Astrocyte of the cerebellum (primary cell): ENCODE measurements around the gene OPN3.
A peak's percentile ranks its signal among the peaks of the same experiment; 100 is the strongest.

Experiments
- DNase-seq: peaks from one replicate; pipeline ENCODE4 v3.0.0-alpha.2; 2011; ENCODE audit warnings: low read depth
- H3K4me3 ChIP-seq: 2 replicates; pipeline ENCODE4 v1.5.1; 2011; ENCODE audit warnings: mild to moderate bottlenecking, low read depth, low read length, moderate library complexity
- in situ Hi-C: cut with HindIII; loops from 2 replicates; pipeline ENCODE4 v1.10.0; 2017; ENCODE audit warnings: low sequenced_read_pairs
- TF ChIP-seq, protein P1 (sequence below): IDR thresholded peaks from 2 replicates; pipeline ENCODE4 v1.5.1; 2012; ENCODE audit warnings: low read length, low read depth, moderate library complexity, mild to moderate bottlenecking; ENCODE audit errors: missing control alignments

OPN3 gene

DNA sequence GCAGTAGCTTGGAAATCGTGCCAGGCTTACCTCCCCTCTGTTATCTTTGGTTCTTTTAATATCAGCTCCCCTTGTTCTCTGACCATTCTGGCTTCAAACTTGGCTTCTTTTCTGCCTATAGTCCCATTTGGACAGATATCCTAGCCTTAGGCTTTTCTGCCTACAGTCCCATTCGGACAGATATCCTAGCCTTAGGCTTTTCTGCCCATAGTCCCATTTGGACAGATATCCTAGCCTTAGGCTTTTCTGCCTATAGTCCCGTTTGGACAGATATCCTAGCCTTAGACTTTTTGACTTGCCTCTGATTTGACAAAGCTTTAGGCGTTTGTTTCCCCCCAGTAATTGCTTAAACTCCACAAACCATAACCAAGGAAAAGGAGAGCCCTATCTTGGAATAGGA is 25.6 kb downstream of the OPN3 start:
- DNase-seq: no peak
- in situ Hi-C loops: loop anchor here (10.0 kb wide), 1 partner anchor 230 kb away; the partner anchor contains the start of gene EXO1
- no peak overlapping the region for H3K4me3 ChIP-seq
- TF ChIP-seq, protein P1, sequence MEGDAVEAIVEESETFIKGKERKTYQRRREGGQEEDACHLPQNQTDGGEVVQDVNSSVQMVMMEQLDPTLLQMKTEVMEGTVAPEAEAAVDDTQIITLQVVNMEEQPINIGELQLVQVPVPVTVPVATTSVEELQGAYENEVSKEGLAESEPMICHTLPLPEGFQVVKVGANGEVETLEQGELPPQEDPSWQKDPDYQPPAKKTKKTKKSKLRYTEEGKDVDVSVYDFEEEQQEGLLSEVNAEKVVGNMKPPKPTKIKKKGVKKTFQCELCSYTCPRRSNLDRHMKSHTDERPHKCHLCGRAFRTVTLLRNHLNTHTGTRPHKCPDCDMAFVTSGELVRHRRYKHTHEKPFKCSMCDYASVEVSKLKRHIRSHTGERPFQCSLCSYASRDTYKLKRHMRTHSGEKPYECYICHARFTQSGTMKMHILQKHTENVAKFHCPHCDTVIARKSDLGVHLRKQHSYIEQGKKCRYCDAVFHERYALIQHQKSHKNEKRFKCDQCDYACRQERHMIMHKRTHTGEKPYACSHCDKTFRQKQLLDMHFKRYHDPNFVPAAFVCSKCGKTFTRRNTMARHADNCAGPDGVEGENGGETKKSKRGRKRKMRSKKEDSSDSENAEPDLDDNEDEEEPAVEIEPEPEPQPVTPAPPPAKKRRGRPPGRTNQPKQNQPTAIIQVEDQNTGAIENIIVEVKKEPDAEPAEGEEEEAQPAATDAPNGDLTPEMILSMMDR: no peak

DNA sequence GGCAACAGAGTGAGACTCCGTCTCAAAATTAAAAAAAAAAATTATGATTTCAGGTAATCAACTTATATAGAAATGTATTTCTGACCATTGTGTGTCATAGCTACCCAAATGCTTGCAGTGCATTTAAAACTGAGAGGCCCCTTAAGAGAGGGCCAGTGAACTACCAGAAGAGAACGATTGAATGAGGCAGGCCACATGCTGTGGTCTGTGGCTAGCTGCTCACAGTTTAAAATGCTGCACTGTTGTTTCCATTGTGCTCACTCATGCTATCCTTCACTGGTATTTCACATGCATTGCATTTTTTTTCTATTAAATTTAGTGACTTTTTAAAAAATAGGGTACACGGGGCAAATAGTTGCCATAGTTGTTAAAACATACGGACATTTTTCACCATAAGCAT is 26.0 kb downstream of the OPN3 start:
- H3K4me3 ChIP-seq: no peak overlapping the region
- TF ChIP-seq, protein P1: no peak
- peak; percentile 43 for DNase-seq
- in situ Hi-C loops: loop anchor here (10.0 kb wide), 1 partner anchor 231 kb away; the partner anchor contains the start of gene EXO1

DNA sequence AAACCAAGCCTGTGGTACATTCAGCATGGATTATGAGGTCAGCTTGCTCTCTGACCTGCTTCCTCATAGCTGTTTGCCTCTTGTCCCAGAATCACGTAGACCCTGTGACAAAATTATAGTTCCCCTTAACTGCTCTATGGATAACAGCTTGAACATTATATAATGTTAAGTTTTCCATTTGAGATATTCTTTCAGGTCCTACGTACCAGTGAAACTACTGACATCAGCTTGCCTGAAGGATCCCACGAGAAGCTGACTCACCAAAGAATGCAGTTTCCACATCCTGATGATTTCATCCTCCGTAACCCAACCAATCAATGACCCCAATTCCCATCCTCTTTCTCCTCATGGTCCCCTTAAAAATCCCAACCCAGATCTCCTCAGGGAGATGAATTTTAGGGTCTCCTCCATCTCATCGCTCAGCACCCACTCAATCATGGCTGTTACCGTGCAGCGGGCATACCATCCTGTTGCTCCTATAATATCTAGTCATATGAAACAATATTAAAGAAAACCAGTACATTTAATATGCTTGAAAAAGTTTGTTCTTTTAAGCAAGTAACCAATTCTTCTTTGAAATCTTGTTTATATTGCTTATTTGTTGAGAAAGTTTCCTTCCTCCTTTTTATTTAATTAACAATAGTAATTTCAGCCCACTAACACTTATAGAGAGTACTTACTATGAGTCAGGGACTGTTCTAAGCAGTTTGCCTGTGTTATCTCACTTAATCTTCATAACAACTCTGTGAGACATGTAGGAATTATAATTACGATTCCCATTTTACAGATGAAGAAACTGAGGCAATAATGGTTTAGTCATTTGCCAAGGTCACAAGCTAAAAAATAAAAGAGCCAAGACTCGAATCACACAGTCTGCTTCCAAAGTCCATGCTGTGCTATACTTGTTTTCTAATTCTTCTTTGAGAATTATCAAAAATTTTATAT is 27.4 kb downstream of the OPN3 start:
- H3K4me3 ChIP-seq: no peak overlapping the region
- DNase-seq: peak; percentile 72
- in situ Hi-C loops: loop anchor here (10.0 kb wide), 1 partner anchor 232 kb away; the partner anchor contains the start of gene EXO1

DNA sequence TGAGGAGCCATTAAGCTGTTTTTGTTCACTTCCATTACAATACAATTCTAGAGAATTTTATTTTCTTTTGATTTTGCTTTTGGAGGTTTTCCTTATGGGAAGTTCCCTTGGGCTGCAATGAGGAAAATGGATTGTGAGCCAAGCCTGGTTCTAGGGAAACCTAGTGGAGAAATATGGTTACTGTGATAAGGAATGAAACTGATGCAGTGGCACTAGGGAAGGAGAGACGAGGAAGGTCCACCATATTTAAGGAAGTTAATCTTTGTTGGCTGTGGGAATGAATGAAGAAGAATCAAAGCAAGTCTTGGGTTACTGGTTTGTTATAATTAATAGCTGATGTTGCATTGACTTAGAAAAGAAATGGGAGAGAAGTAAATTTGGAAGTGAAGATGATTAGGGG is 28.4 kb downstream of the OPN3 start:
- no peak overlapping the region for H3K4me3 ChIP-seq
- no peak for DNase-seq
- TF ChIP-seq, protein P1: no peak
- in situ Hi-C loops: loop anchor here (10.0 kb wide), 1 partner anchor 233 kb away; the partner anchor contains the start of gene EXO1

More for the DNA sequence above, 27.4 kb downstream of the OPN3 start:
- TF ChIP-seq, protein P1: no peak

DNA sequence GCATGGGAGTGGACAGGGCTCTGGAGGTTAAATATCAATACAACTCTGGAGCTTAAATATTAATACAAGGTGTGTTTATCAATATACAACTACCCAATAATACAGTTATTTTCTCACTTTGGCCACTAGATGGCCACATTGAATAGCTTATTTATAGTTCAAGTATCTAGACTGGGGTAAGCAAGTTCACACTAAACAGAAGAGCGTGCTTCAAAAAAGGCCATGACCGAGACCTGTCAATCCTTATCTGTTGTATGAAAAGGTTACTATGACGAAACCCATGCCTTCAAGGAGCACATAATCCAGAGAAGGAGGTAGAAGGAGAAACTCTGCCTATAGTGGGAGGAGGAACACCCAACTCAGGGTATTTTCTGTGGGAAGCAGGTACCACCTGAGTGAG is 29.1 kb downstream of the OPN3 start:
- peak; percentile 56 for DNase-seq
- in situ Hi-C loops: loop anchor here (10.0 kb wide), 1 partner anchor 234 kb away; the partner anchor contains the start of gene EXO1
- TF ChIP-seq, protein P1: peak; percentile 41
- no peak overlapping the region for H3K4me3 ChIP-seq

DNA sequence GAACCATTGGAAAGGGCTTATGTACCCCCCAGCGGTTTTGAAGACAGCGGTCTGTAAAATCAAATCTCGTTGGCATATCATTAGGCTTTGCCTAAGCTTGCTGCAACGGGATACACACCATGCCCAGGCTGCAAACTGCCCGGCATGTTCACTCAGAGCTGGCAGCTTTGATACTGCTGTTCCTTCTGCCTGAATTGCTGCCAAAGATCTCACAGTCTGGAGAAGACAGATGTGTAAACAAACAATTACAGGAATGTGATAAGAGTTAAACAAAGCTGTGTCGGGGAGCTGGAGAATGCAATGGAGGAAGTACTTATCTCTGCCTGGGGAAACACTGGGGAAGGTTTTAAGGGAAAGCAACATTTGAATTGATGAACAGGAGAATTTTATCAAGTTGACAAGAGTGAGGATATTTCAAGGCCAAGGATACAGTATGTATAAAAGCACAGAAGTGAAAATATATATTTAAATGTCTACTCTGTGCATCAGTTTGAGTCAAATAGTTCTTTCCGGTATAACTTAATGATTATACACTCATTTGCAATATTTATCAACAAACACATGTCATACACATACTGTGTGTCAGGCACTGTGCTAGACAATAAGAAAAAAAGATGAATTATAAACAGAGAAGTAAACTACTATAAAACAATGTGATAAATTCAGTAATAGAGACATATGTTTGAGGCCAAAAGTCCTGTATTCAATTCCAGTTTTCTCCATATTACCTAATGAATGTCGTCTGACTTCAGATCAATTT is 29.9 kb downstream of the OPN3 start:
- no peak overlapping the region for H3K4me3 ChIP-seq
- DNase-seq: no peak
- TF ChIP-seq, protein P1: no peak
- in situ Hi-C loops: loop anchor here (10.0 kb wide), 1 partner anchor 235 kb away; the partner anchor contains the start of gene EXO1
